Activated naive CD4-positive, alpha-beta T cell (primary cell): Measurements from ENCODE around the gene RAB27A.

Experiments
- DNase-seq, 4 experiments: peaks; one replicate each; lab custom pipeline; 2025; lab: John Stamatoyannopoulos, UW

The RAB27A gene

GRCh38 chr15:55221090-55222011 is 68.3 kb downstream of the RAB27A start:
- no peak for DNase-seq

DNA sequence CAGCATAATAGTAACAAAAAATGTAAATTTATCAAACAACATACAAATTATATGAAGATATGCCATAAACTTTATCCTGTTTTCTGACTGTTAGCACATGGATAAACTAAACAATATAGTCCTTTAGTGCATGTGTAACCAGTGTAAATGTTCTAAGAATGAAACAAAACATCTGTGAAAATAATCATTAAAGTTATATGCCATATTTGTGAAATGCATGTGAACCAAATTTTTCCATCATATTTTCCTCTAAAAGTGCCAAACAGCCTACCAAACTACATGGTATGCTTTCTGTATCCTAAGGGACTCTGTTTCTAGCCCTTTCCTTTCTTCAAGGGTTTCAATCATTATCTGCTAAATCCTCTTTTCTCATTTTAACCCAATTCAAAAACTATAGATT is 69.0 kb downstream of the RAB27A start:
- DNase-seq: no peak

DNA sequence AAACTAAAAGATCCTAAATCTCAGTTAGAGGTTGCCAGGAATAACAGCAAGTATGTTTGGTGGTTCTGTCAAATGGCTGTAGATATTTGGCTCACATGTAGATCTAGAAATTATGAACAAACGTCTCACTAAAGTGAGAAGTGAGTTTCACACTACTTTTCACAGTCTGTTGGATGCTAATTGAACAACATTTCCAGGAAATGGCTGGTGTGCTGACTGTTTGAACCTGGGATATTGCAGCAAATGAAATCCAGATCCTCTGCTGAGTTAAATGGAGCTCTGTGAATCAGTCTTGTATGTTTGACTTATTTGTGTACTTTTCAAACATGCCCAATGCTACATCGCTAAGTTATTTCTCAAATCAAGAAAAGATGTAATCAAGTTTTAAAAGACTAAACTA is 71.6 kb downstream of the RAB27A start:
- no peak for DNase-seq

DNA sequence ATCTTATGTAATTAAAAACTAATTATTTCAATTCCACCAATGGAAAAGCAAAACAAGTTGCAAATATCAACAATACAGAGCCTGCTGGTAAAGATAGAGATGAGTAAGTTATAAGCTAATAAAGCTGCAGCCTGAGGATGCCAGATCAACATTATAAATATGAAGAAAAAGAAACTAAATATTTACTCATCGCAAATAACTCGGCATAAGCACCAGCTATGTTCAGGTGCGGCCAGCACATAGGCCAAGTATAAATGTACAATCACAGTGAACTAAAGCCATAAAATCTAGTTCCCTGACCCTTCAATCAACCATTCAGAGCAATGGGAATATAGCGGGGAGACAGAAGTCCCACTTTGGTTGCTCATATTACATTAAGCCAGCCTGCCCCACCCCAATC is 85.1 kb downstream of the RAB27A start:
- no peak for DNase-seq

DNA sequence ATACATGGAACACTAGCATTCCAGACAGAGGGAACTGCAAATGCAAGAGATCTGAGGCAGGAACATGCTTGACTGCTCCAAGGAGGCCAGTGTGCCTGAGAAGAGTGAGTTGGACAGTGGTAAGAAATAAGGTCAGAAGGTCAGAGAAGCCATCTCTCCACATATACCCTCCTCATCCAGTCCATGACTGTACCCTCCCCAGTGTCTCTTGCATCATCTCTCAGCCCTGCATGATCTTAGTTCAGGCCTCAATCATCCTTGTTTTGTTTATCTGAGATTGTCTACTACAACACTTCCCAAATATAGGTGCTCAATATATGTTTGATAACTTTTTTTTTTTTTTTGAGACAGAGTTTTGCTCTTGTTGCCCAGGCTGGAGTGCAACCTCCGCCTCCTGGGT is 87.4 kb downstream of the RAB27A start:
- no peak for DNase-seq

DNA sequence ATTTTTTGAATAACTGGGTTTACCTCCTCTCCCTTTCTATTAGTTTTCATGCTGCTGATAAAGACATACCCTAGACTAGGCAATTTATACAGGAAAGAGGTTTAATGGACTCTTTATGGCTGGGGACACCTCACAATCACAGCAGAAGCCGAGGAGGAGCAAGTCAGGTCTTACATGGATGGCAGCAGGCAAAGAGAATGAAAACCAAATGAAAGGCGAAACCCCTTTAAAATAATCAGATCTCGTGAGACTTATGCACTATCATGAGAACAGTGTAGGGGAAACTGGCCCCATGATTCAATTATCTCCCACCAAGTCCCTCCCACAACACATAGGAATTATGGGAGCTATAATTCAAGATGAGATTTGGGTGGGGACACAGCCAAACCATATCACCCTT is 90.9 kb downstream of the RAB27A start:
- no peak for DNase-seq

DNA sequence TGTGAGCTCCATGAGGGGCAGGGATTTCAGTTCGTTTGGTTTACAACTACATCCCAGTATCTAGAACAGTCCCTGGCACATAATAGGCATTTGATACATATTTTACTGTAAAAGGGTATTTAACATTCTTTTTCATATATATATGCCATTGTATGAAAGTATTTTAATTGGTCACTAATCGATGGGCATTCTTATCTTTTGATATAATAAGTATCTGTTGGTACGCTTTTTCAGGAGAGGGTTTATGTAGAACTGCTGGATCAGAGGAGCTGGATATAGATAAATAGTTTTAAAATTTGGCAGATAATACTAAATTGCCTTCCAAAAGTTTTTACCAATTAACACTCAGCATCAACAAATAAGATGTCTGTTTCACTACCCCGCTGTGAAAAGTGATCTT is 91.9 kb downstream of the RAB27A start:
- no peak for DNase-seq

DNA sequence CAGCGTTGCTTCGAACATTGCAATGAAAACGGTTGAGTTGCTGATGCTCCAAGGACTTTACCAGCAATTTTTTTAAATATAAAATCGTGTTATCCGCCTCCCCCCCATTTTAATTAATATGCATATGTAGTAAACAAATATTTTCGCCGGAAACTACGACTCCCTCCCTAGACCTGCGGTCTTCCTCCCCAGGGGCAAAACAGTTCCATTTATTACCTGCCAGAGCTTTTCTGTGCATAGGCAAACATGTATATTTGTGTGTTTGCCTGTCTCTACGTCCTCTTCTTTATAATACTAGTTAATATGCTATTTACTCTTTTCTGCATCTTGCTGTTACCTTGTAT is 92.3 kb downstream of the RAB27A start:
- no peak for DNase-seq

- peak; percentile 73 to 94 (median 88) for DNase-seq
Observed at GRCh38 chr15:55196458-55197361, 92.9 kb downstream of the RAB27A start, which contains the start of gene RSL24D1. TSS of gene RSL24D1 (minus strand) at chr15:55196941. CDS start at chr15:55196890, 51 bp downstream.

DNA sequence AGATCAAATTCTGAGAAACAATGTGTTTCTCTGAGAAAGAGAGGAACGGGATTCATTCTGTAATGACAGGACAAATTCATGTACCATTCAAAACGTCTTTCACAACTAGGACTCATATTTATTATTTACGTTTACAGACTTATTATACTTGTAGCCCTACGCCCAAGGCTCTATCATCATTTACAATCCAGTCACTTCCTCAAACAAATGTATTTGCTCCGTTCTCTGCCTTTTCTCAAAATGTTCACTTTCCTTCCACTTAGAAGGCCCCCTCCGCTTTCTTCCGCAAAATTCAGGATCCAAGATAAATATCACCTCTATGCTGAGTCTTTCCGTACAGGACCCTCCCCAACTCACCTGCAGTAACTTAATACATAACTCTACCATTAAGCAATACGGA is 93.6 kb downstream of the RAB27A start:
- no peak for DNase-seq

DNA sequence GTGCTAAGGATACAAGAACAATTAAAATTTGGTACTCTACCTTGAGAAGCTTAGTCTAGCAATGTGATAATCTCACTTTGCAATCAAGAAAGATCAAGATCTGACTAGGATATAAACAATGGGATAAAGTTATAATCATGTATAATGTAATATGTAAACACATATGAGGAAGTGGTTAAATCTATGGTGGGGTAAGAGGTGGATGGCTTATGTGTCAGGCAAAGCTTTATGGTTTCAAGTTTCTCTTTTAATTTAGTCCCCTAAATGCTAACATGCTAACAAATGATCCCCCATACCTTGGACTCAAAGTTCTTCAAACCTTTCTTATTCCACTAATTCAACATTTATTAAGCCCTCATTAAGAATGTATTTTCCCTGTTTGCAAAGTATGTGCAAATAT is 95.4 kb downstream of the RAB27A start:
- no peak for DNase-seq

GRCh38 chr15:55186331-55186730 is 103.3 kb downstream of the RAB27A start:
- DNase-seq: no peak

- no peak for DNase-seq
Observed at GRCh38 chr15:55183679-55184078, 105.9 kb downstream of the RAB27A start.

DNA sequence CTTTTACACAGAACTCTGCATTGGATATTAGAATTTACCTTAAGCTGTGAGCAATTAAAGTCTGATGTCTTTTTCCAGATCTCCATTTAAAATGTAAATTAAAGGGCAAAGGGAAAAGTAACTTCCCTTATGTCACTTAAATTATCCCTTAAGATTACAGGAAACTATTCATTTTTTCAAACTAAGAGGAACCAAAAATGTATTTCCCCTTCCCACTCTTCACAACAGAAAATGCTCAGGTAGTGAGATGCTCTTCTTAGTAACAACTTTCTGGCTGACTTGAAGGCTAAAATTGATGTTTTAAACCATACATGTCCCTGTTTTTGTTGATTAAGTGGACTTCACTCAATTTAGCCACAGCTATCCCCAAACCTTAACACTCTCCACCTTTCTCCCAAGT is 110.5 kb downstream of the RAB27A start:
- no peak for DNase-seq

- no peak for DNase-seq
Observed at GRCh38 chr15:55170361-55170760, 119.3 kb downstream of the RAB27A start.

DNA sequence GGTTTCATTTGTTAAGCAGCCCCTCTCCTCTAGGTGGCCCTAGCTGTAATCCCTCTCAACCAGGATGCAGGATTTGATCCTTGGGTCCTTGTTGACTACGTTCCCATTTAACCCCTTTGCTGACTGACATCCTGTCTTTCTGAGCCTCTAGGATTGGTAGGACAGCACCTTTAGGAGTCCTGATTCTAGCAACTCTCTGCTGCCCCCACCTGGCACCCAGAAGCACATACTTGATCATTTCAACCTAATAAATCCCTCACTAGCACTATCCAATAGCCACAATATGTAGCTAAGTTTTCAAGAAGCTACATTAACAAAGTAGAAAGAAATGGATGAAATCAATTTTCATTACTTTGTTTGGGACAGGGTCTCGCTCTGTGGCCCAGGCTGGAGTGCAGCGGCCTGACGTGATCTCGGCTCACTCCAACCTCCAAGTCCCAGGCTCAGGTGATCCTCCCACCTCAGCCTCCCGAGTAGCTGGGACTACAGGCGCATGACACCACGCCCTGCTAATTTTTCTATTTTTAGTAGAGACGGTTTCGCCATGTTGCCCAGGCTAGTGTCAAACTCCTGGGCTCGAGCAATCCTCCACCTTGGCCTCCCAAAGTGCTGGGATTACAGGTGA is 121.2 kb downstream of the RAB27A start:
- peak in 3 of 4 experiments; percentile 2 to 30 (median 8) for DNase-seq

DNA sequence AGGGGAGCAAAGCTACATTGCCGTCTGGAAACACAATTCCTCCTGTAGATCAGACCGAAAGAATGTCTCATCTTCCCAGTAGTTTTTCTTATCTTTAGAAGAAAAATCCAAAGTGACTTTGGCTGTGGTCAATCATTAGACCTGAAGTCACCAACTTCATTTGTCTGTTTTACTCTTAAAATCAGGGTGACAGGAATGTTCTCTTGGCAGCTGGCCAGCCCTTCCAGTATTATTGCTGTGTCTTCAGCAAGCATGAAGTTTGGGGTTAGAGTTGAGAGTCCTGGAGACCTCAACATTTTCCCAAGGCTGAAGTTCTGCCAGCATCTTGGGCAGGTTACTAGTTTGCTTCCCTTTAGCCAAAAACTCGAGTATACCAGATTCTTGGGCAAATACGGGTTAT is 125.3 kb downstream of the RAB27A start:
- DNase-seq: no peak
